Common myeloid progenitor, CD34-positive (primary cell): ENCODE measurements around the gene KIF4A.

ENCODE experiments used
- CTCF ChIA-PET: fragments of 350-600 bp; sonication (Branson Sonifier 250); formaldehyde crosslinking; loops from one replicate; lab custom pipeline; 2021; ENCODE audit warnings: antibody characterized with exemption; lab: Charles Lee
- POLR2A ChIA-PET: fragments of 350-600 bp; sonication (Branson Sonifier 250); formaldehyde crosslinking; loops from one replicate; lab custom pipeline; 2021; ENCODE audit warnings: antibody characterized with exemption; lab: Charles Lee
- DNase-seq, 3 donors: peaks; one replicate each; pipeline versions ENCODE4 v3.0.0 to v3.0.0-alpha.2; 2013
- H3K27ac ChIP-seq, 2 experiments: 1 replicate in 1 of 2; 2 replicates in 1 of 2; pipeline ENCODE4 v1.7.0; 2013; ENCODE audit warnings: inconsistent platforms in 2 of 2, low read length in 2 of 2, mild to moderate bottlenecking in 2 of 2, low read depth in 1 of 2, moderate library complexity in 1 of 2; ENCODE audit not compliant: severe bottlenecking in 2 of 2, insufficient read depth in 1 of 2, poor library complexity in 1 of 2
- H3K27me3 ChIP-seq, 5 experiments: replicated peaks in 2 of 5; 1 replicate in 3 of 5; 2 replicates in 2 of 5; pipeline versions ENCODE4 v1.6.1 to v1.7.0; 2013; ENCODE audit warnings: low read length in 4 of 5, mild to moderate bottlenecking in 2 of 5, moderate library complexity in 2 of 5, inconsistent platforms in 1 of 5; ENCODE audit not compliant: insufficient read depth in 5 of 5, control insufficient read depth in 4 of 5
- H3K36me3 ChIP-seq, 4 experiments: 1 replicate in 2 of 4; 2 replicates in 2 of 4; pipeline versions ENCODE4 v1.6.1 to v1.7.0; 2013; ENCODE audit warnings: low read length in 3 of 4, control low read depth in 1 of 4, mild to moderate bottlenecking in 1 of 4; ENCODE audit not compliant: control insufficient read depth in 4 of 4, insufficient read depth in 4 of 4
- H3K4me1 ChIP-seq, 4 experiments: 1 replicate in 3 of 4; 2 replicates in 1 of 4; pipeline versions ENCODE4 v1.6.1 to v1.7.1; 2013; ENCODE audit warnings: low read length in 3 of 4, mild to moderate bottlenecking in 3 of 4, control low read depth in 1 of 4, inconsistent platforms in 1 of 4, moderate library complexity in 1 of 4; ENCODE audit not compliant: control insufficient read depth in 4 of 4, insufficient read depth in 4 of 4; ENCODE audit errors: control extremely low read depth in 1 of 4
- H3K4me3 ChIP-seq, 7 experiments: 1 replicate in 4 of 7; 2 replicates in 3 of 7; pipeline versions ENCODE4 v1.5.1 to v1.7.0; 2013; ENCODE audit warnings: mild to moderate bottlenecking in 7 of 7, low read length in 6 of 7, moderate library complexity in 6 of 7, inconsistent platforms in 2 of 7, low read depth in 2 of 7, control low read depth in 1 of 7; ENCODE audit not compliant: insufficient read depth in 4 of 7, control insufficient read depth in 1 of 7; ENCODE audit errors: extremely low read depth in 1 of 7
- H3K9me3 ChIP-seq, 5 experiments: 1 replicate in 4 of 5; 2 replicates in 1 of 5; pipeline versions ENCODE4 v1.6.1 to v1.7.1; 2013; ENCODE audit warnings: low read length in 4 of 5, mild to moderate bottlenecking in 2 of 5, inconsistent platforms in 1 of 5, low read depth in 1 of 5, moderate library complexity in 1 of 5; ENCODE audit not compliant: control insufficient read depth in 4 of 5, insufficient read depth in 2 of 5; ENCODE audit errors: control extremely low read depth in 1 of 5
- WGBS: methylation state at CpG from one replicate; pipeline ENCODE4 v1.1.5; 2013; ENCODE audit not compliant: insufficient coverage; 5-methylcytosine and 5-hydroxymethylcytosine counted together

The KIF4A gene

GRCh38 chrX:70436343-70436742 lies 146.4 kb downstream of the KIF4A start:
- Histone ChIP-seq H3K9me3 (no peaks in the 10 kb centered on the region), H3K36me3 (no peaks in the 10 kb centered on the region), H3K4me3 (no peak overlapping the region), H3K27me3 (peaks cover 0 to 16% (median 2%) of the 10 kb centered on the region in 5 experiments), H3K4me1 (peaks cover 0 to 26% (median 20%) of the 10 kb centered on the region in 4 experiments), H3K27ac (no peak overlapping the region)
- ChIA-PET POLR2A (no interaction called here), CTCF (interaction anchor here (1.8 to 2.6 kb wide), 4 partner anchors 9 to 19 kb away, joined by 8 to 14 read pairs (median 12); partner anchors contain the start of genes DLG3 and GDPD2)
- 38% methylated on average over 14 of the region's 16 CpGs for WGBS
- peak in 2 of 3 donors; percentile 65 to 66 for DNase-seq

- Histone ChIP-seq H3K27me3 (peaks cover 0 to 18% (median 5%) of the 10 kb centered on the region in 5 experiments), H3K27ac (no peak overlapping the region), H3K4me1 (peaks cover 0 to 26% (median 20%) of the 10 kb centered on the region in 4 experiments), H3K9me3 (no peaks in the 10 kb centered on the region), H3K36me3 (no peaks in the 10 kb centered on the region), H3K4me3 (no peak overlapping the region)
- ChIA-PET POLR2A (no interaction called here), CTCF (interaction anchor here (1.5 to 2.1 kb wide), 2 partner anchors 18 to 117 kb away, joined by 3 to 8 read pairs; no protein-coding TSS in a partner anchor)
- DNase-seq, result no peak
- 57% methylated on average over 1 of the region's 2 CpGs for WGBS
These were observed 147.1 kb downstream of the KIF4A start for GRCh38 chrX:70437011-70437410.

GRCh38 chrX:70437921-70438665 lies 148.2 kb downstream of the KIF4A start:
- Histone ChIP-seq H3K4me1 (peaks cover 0 to 26% (median 20%) of the 10 kb centered on the region in 4 experiments), H3K4me3 (no peak overlapping the region), H3K27me3 (peaks cover 1 to 22% (median 5%) of the 10 kb centered on the region in 5 experiments), H3K9me3 (no peaks in the 10 kb centered on the region), H3K36me3 (no peaks in the 10 kb centered on the region), H3K27ac (no peak overlapping the region)
- CTCF ChIA-PET, result interaction anchor here (1.5 kb wide), 1 partner anchor 116 kb away, joined by 3 read pairs; no protein-coding TSS in a partner anchor
- DNase-seq, result no peak
- 92% methylated on average over 4 of the region's 8 CpGs for WGBS
- POLR2A ChIA-PET, result no interaction called here

- H3K36me3 ChIP-seq, result no peaks in the 10 kb centered on the region
- POLR2A ChIA-PET, result no interaction called here
- peak in 2 of 3 donors; percentile 58 to 65 for DNase-seq
- no peaks in the 10 kb centered on the region for H3K9me3 ChIP-seq
- peaks cover 0 to 25% (median 15%) of the 10 kb centered on the region in 4 experiments for H3K4me1 ChIP-seq
- H3K4me3 ChIP-seq, result no peak overlapping the region
- WGBS, result 43% methylated on average over 1 of the region's 1 CpG
- H3K27ac ChIP-seq, result no peak overlapping the region
- H3K27me3 ChIP-seq, result peaks cover 1 to 30% (median 5%) of the 10 kb centered on the region in 5 experiments
- CTCF ChIA-PET, result no interaction called here
These were observed 149.1 kb downstream of the KIF4A start for GRCh38 chrX:70439016-70439415.

- ChIA-PET POLR2A (no interaction called here), CTCF (interaction anchor here (0.9 to 1.1 kb wide), 3 partner anchors 8 to 111 kb away, joined by 4 to 5 read pairs (median 4); no protein-coding TSS in a partner anchor)
- H3K4me3 ChIP-seq, result no peak overlapping the region
- H3K36me3 ChIP-seq, result no peaks in the 10 kb centered on the region
- DNase-seq, result no peak
- peaks cover 0 to 14% (median 7%) of the 10 kb centered on the region in 4 experiments for H3K4me1 ChIP-seq
- H3K27me3 ChIP-seq, result peaks cover 1 to 53% (median 11%) of the 10 kb centered on the region in 5 experiments
- WGBS, result 78% methylated on average over 6 of the region's 6 CpGs
- no peaks in the 10 kb centered on the region for H3K9me3 ChIP-seq
- H3K27ac ChIP-seq, result no peak overlapping the region
These were observed 152.3 kb downstream of the KIF4A start for GRCh38 chrX:70442224-70442623.

- Histone ChIP-seq H3K4me3 (peak within 1 kb of the TSS in 3 of 7 experiments; percentile 24 to 45 (median 36)), H3K36me3 (no peaks in the 10 kb centered on the region), H3K27me3 (peaks cover 1 to 58% (median 11%) of the 10 kb centered on the region in 5 experiments), H3K27ac (no peak within 1 kb of the TSS), H3K4me1 (peaks cover 0 to 6% (median 1%) of the 10 kb centered on the region in 4 experiments), H3K9me3 (no peaks in the 10 kb centered on the region)
- CTCF ChIA-PET, result interaction anchor here (1.2 to 3.0 kb wide), 2 partner anchors 9 to 12 kb away, joined by 3 to 12 read pairs; no protein-coding TSS in a partner anchor
- POLR2A ChIA-PET, result no interaction called here
- WGBS, result 20% methylated on average over 17 of the region's 21 CpGs
- no peak for DNase-seq
These were observed 154.5 kb downstream of the KIF4A start, which contains the start of gene DLG3 for GRCh38 chrX:70444326-70444945. Gene DLG3, plus strand, starts transcription at chrX:70444835. Its CDS starts 367 bp downstream, at chrX:70445202.
